ENCODE data around the gene PDGFRB. TPM values are rescaled to one million over a fixed set of nuclear protein-coding genes. Genes with fewer than 3 reads are reported as not detected.
A peak's percentile ranks its signal among the peaks of the same experiment; 100 is the strongest.
"Not testable (repeated sequence)": the region's sequence is repeated elsewhere in the genome, so short reads cannot be mapped to it uniquely, and the experiment has no call there.

PDGFRB gene
- total RNA-seq, 1 donor from 2014 or later = 39.7 TPM

DNA sequence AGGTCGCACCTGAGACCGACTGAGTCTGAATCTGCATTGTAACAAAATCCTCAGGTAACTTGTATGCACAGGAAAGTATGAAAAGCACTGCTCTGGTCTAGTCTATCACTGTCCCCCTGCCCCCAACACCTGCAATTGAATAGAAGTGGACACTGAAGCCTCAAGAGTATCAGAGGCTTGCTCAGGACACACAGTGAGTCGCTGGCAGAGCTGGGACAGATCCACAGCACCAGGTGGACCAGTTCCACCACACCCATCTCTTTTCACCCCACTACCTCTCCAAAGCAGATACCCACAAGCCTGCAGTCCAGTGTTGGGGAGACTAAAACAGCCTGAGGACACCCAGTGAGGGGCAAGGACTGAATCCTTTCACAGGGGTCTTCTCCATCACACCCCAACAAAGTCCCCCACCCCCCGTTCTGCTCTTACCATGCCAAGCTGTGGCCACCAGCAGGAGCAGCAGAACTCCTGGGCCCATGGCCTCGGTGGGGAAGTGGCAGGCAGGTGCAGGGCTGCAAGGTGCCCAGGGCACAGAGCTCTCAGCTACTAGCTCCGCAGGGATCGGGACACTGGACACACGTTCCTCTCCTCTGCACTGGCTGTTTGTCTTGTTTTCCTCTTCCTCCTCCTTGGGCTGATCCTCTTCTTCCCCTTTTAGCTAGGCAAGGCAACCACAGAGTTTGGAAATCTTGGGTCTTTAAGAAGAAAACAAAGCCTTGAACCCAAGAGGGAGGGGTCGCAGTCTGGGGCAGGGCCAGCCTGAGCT is 69.5 kb downstream of the PDGFRB start, which contains the start of gene CSF1R:
Gene CSF1R (minus strand): TSS at position 605 of the 766 bp plus-strand sequence. CDS start 127 bp downstream, at position 478.
- H3K4me1 ChIP-seq = no peaks in the 10 kb centered on the region
- H3K9me3 ChIP-seq (replicated peaks) = no peaks in the 10 kb centered on the region
- TF ChIP-seq CTCF (IDR thresholded peaks at IDR 0.05; ENCODE audit: borderline replicate concordance) = no peak
- peaks cover 34% of the 10 kb centered on the region for H3K27me3 ChIP-seq (ENCODE audit: low read depth)
- no peak for DNase-seq
- intact Hi-C loops (cut with micrococcal nuclease) = no loop called here
- H3K36me3 ChIP-seq = no peaks in the 10 kb centered on the region
- H3K4me3 ChIP-seq = peak within 1 kb of the TSS; percentile 44
- peak within 1 kb of the TSS; percentile 52 for H3K27ac ChIP-seq (replicated peaks)

DNA sequence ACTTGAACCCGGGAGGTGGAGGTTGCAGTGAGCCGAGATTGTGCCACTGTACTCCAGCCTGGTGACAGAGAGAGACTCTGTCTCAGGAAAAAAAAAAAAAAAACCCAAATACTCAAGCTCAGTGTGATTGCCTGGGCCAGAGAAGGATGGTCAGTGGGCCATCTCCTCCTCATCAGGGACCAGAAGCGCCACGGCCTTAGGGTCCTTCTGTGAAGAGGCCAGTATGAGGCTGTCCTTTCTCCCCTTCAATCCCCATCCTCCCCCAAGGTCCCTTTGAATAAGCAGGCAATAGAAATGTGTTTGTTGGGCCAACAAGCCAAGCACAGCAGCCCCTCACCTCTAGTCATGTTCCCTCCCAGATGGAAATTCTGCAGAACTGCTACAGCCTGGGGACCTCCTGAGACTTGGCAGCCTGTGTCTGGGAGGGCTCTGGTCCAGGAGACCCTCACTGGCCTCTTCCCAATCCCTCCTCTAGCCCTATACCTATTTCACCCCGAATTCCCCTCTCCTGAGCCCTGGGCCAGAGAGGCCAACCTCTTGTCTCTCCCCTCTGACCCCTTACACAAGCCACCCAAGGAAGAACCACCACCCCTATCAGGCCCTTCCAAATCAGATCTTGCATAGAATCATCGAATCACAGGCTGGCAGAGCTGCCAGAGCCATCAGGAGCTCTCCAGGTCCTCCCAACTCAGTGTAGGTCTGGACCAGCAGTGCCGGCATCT is 70.3 kb downstream of the PDGFRB start:
- Histone ChIP-seq H3K4me1 (no peaks in the 10 kb centered on the region), H3K36me3 (no peaks in the 10 kb centered on the region), H3K9me3 (replicated peaks) (no peaks in the 10 kb centered on the region), H3K27ac (replicated peaks) (peak overlapping the region; percentile 52), H3K27me3 (ENCODE audit: low read depth) (peaks cover 34% of the 10 kb centered on the region), H3K4me3 (peak overlapping the region; percentile 44)
- DNase-seq = no peak
- TF ChIP-seq CTCF (IDR thresholded peaks at IDR 0.05; ENCODE audit: borderline replicate concordance) = no peak
- intact Hi-C loops (cut with micrococcal nuclease) = no loop called here

- Histone ChIP-seq H3K27ac (replicated peaks) (peak overlapping the region; percentile 23), H3K27me3 (ENCODE audit: low read depth) (peaks cover 28% of the 10 kb centered on the region), H3K4me3 (peak overlapping the region; percentile 44)
- H3K36me3 ChIP-seq; H3K9me3 ChIP-seq (replicated peaks); DNase-seq; intact Hi-C loops (cut with micrococcal nuclease); H3K4me1 ChIP-seq: not testable (repeated sequence)
Observed at GRCh38 chr5:150084754-150085153, 70.9 kb downstream of the PDGFRB start.

DNA sequence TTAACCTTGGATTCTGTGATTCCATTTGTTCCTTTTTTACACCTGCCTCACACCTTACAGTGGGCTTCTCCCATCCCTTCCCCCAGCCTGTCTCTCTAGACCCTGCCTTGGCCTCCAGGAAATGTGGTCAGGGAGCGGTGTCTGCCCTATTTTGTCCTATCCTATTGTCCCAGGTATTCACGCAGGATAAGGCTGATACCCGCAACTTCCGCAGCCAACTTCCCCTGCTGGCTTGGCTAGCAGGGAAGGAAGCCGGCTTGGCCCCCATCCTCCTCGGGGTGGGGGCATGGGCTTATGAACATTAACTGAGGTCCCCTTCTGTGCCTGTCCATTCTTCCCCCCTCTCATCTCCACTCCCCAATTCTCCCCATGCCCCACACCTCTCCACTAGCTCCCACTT is 72.8 kb downstream of the PDGFRB start:
- peak overlapping the region; percentile 29 for H3K4me3 ChIP-seq
- H3K4me1 ChIP-seq = no peaks in the 10 kb centered on the region
- H3K9me3 ChIP-seq (replicated peaks) = no peaks in the 10 kb centered on the region
- intact Hi-C loops (cut with micrococcal nuclease) = no loop called here
- no peaks in the 10 kb centered on the region for H3K36me3 ChIP-seq
- no peak for DNase-seq
- H3K27ac ChIP-seq (replicated peaks) = peak overlapping the region; percentile 39
- H3K27me3 ChIP-seq (ENCODE audit: low read depth) = peaks cover 23% of the 10 kb centered on the region
- no peak for TF ChIP-seq CTCF (IDR thresholded peaks at IDR 0.05; ENCODE audit: borderline replicate concordance)

DNA sequence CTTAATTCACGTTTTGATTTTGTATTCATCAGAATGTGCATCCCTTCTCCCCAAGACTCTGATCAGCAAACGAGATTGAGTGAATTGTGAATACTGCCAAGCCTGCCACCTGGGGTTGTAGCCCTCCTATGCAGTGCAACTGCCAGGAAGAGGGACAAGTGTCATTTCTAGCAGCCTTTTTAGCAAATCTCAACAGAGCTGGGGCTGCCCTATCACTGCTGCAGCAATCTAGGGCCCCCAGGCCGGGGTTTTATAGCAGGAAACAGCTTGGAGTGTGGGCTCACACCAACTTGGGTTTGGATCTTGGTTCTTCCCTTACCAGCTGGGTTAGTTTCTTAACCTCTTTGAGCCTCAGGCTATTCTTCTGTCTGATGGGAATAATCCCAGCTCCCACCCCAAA is 73.3 kb downstream of the PDGFRB start:
- peak overlapping the region; percentile 29 for H3K4me3 ChIP-seq
- H3K27me3 ChIP-seq (ENCODE audit: low read depth) = peaks cover 18% of the 10 kb centered on the region
- H3K9me3 ChIP-seq (replicated peaks) = no peaks in the 10 kb centered on the region
- H3K36me3 ChIP-seq = no peaks in the 10 kb centered on the region
- no peaks in the 10 kb centered on the region for H3K4me1 ChIP-seq
- TF ChIP-seq CTCF (IDR thresholded peaks at IDR 0.05; ENCODE audit: borderline replicate concordance) = no peak
- intact Hi-C loops (cut with micrococcal nuclease) = no loop called here
- DNase-seq = no peak
- peak overlapping the region; percentile 39 for H3K27ac ChIP-seq (replicated peaks)
